Limb (tissue), 2 donors: Measurements from ENCODE around the gene TLX1.

Source experiments
- DNase-seq, 2 donors: peaks; one replicate each; pipeline ENCODE4 v3.0.0-alpha.2; 2016; ENCODE audit errors: extremely low spot score in 2 of 2

The TLX1 gene

GRCh38 chr10:101130984-101131961 is at the start of gene TLX1:
Gene TLX1 (plus strand): TSS chr10:101131300. CDS start chr10:101131542, 242 bp downstream.
- DNase-seq: peak in 1 of 2 donors; percentile 51

GRCh38 chr10:101085846-101086245 is 45.3 kb upstream of the TLX1 start:
- DNase-seq: no peak

GRCh38 chr10:101087376-101087775 is 43.7 kb upstream of the TLX1 start:
- no peak for DNase-seq

DNA sequence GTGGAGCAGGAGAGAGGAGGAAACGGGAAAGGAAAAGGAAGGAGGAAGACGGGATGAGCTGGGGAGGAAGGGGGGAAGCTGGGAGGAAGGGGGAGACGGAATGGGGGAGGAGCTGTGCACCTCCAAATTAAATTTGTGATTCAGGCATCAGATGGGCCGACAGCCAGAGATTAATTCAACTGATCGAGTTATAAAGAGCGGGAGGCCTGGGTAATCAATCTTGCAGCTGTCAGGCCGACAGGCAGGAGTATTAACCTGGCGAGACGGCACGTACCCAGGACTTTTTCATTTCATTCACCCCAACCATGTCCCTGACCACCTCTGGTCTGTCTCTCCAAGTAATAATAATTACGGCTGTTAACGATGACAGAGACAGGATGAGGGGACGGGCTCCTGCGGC is 43.1 kb upstream of the TLX1 start:
- no peak for DNase-seq

- DNase-seq: no peak
Observed at GRCh38 chr10:101089520-101090299, 41.4 kb upstream of the TLX1 start.

DNA sequence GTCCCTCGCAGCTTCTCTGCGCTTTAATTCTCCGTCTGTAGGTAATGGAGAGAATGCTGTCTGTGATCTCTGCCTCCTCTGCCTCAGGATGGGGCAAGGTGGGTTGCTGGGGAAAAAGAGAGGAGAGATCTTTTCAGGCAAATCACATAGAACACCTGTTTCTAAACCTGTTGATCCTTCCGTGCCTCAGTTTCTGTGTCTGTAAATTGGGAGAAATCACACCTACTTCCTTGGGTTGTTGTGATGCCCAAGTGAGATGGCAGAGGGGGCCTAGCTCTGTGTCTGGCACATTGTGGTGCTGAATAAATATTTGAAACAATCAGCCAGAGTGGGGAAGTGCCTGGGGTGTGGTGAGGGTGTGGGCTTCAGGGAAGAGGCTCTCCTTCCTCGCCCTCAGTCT is 40.5 kb upstream of the TLX1 start:
- DNase-seq: no peak

- no peak for DNase-seq
Observed at GRCh38 chr10:101091546-101092290, 39.4 kb upstream of the TLX1 start.

DNA sequence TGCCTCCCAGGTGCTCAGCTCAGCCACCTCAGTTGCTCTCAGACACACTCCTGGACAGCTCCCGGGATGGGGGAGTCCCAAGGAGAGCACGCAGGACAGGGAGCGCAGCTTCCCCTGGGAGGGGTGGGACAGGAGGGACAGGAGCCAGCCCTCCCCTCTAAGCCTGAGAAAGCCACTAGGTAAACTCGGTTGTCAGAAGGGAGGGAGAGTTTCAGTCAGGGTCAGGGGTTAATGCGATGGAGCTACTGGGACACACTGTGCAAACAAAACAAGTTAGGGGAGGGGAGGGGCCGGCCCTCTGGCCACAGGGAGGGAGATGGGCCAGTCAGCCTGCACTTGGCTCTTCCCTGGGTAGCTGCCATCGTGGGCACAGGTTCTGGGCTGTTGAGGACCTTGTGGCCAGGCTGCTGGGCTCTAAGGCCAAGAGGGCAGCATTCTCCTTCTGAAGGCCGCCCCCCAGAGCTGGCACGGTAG is 38.2 kb upstream of the TLX1 start:
- no peak for DNase-seq

- no peak for DNase-seq
Observed at GRCh38 chr10:101094121-101094879, 36.8 kb upstream of the TLX1 start.

DNA sequence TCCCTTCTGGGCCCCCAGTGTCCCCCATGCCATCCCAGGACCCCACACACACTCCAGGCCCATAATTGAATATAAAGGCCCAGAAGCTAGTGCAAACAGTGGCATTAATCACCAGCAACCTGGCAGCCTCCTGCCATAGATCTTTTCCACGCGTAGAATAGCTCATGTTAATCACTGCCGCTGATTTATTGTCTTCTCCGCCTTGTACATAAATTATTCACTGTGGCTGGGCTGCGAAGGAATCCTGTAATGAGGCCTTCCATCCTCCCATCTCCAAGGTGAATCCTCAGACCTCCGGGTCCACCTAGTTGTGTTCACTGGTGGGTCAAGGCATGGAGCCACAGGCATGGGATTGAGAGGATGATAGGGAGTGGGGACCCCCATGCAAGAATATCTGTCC is 36.1 kb upstream of the TLX1 start:
- no peak for DNase-seq

DNA sequence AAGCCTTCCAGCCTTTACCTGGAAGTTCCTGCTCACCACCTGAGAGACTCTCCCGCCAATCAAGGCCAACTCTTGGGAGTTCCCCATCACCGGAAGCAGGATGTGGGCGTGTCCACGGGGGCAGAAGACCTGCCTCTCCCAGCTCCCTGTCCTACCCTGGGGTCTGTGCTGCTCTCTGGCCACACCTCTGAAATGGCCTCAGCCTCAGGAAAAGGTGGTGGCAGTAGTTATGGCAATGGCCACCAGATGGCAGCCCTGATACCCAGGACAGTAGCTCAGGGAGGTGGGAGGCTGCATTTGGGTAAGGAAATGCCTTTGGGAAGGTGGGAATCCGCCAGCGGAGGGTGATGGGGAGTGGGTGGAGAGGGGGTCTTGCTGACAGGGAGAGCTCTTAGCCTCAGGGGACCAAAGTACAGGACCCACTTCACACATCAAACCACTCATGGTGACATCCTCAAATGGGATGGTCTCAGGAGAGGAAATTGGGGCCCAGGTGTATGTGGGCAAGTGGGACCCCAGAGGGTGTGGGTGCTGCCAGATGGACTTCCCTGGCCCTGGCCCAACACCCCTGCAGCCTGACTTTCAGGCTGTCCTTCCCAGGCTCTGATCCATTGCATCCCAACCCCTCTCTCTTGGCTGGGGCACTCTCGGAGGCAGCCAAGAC is 35.4 kb upstream of the TLX1 start:
- DNase-seq: peak in 1 of 2 donors; percentile 75

- DNase-seq: no peak
Observed at GRCh38 chr10:101096378-101096777, 34.7 kb upstream of the TLX1 start.

DNA sequence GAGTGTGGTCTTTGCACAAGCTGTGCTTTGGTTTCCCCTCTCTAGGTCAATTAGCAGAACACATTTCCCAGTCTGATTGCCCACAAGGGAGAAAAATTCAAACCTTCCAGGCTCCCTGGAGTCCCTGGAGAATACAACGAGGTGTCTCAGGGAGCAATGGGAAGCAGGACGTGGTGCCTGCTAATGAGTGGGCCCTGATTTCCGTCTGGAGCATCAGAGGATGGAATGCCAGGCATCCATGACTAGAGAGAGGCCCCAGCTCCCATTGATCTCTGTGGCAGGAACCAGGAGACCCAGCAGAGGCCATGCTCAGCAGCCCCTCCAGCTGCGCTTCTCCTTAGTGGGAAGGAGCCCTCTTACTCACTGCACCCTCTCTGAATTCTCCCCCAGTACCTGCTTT is 33.2 kb upstream of the TLX1 start:
- DNase-seq: no peak

DNA sequence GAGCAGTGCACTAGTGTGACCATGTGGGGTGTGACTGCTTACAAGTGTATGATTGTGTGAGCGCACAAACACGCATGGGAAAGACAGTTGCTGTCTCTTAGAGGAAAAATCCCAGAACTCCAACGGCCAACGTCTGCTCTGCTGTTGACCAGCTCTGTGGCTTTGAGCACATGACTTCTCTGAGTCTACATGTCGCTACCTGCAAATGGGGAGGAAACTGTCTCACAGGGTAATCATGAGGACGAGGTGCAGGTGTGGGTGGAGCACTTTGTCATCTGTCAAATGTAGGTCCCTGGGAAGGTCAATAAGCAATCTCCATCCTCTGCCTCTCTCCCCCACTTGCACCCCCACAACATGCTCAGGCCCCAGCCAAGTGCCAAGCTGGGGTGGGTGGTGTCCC is 31.2 kb upstream of the TLX1 start:
- DNase-seq: no peak

DNA sequence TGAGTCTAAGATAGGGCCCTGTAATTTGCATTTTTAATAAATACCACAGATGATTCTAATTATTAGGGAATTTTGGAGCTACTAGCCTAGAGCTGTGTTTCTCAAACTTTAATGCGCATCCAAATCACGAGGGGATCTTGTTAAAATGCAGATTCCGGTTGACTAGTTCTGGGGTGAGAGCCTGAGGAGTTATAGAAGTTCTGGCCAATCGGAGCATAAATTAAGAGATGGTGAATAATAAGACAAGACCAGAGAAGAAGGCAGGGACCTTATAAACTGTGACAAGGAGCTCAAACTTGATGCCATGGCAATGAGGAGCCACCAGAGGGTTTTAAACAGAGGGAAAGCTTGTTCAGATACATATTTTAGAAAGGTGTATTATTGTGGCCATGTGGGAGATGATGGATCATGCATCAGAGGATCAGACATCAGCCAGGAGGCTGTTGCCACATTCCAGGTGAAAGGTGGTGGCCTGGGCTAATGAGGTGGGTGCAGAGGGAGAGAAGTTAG is 29.7 kb upstream of the TLX1 start:
- no peak for DNase-seq

DNA sequence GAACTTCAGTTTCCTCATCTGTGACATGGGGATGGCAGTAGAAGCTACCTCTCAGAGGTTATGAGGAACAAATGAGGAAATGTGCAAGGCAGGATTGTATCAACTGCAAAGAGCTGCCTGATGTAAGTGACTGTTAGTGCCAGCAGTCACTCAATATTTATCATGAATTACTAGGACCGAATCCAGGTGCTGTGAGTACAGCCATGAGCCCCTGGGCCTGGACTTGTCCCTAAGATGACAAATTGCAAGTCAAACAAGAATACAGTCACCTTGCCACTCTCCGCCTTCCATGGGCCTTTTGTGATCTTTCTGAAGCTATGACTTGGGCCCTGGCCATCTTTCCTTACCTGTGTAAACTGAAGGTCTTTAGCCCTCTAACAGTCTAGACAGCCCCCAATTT is 27.7 kb upstream of the TLX1 start:
- DNase-seq: no peak

DNA sequence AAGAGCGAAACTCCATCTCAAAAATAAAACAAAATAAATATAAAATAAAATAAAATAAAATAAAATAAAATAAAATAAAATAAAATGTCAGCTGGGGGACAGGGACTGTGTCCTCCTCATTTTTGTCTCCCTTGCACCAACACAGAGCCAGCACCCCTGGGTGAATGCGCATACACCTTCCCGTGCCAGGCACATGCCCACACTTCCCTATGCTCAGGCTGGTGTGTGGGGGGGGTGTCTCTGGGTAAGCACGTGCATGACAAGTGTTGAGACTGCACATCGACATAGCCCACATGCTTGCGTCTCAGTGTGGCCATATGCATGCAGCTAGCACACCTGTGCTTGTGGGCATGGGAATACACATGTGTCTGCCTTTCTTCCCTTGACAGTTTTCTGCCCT is 24.7 kb upstream of the TLX1 start:
- no peak for DNase-seq

GRCh38 chr10:101107771-101108170 is 23.3 kb upstream of the TLX1 start:
- DNase-seq: no peak

GRCh38 chr10:101110856-101111523 is 20.1 kb upstream of the TLX1 start:
- no peak for DNase-seq

DNA sequence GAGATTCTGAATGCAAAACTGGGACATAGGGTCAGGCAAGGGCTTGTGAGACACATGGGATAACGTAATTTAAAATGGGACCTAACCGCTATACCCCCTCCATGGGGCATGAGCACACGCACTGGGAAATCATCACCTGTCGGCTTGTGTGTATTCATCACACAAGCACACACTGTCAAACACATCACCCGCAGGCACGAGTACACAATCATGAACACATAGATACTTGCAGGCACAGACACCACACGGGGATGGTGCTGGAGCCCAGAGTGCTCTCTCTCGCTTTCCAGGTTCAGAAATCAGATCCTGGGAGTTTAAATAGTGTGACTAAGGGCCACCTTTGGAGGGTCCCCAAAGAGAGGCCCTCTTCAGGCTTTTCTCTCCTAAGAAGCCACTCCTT is 19.6 kb upstream of the TLX1 start:
- DNase-seq: no peak
